Endothelial cell of umbilical vein (primary cell): ENCODE results near the gene BBS10. TPM values are rescaled to one million over a fixed set of nuclear protein-coding genes. Genes with fewer than 3 reads are reported as not detected.

Source experiments
- BruUV-seq: library from RNA; stranded (reverse); fragments of 400-500 nt; replicated peaks from 2 replicates; lab custom pipeline; 2021; lab: Mats Ljungman, UMichigan
- CTCF ChIA-PET: fragments of 300-600, 350-600 bp; sonication (Branson Sonifier 250); formaldehyde crosslinking; loops from one replicate; lab custom pipeline; 2021; ENCODE audit warnings: antibody characterized with exemption, inconsistent platforms; lab: Charles Lee
- POLR2A ChIA-PET: fragments of 300-600, 350-600 bp; sonication (Branson Sonifier 250); formaldehyde crosslinking; loops from one replicate; lab custom pipeline; 2021; ENCODE audit warnings: antibody characterized with exemption, inconsistent platforms; lab: Charles Lee
- DNase-seq: peaks from one replicate; pipeline ENCODE4 v3.0.0-alpha.2; 2011; ENCODE audit warnings: low read depth, low spot score
- FAIRE-seq: peaks from 2 replicates; lab custom pipeline; 2011; peaks lifted over from hg19 to GRCh38; lab: Jason Lieb, UNC
- H2AFZ ChIP-seq: 2 replicates; pipeline ENCODE4 v1.6.0; 2012; ENCODE audit warnings: low read depth, low read length, control low read depth, inconsistent platforms
- H3K27ac ChIP-seq: 2 replicates; pipeline ENCODE4 v1.5.1; 2011; ENCODE audit warnings: low read depth, mild to moderate bottlenecking, control low read depth, low read length, moderate library complexity; ENCODE audit not compliant: insufficient read depth
- H3K27me3 ChIP-seq, 2 experiments: 2 replicates each; pipeline versions ENCODE4 v1.6.0 to v1.6.1; 2011; ENCODE audit warnings: low read length in 2 of 2, mixed read lengths in 1 of 2; ENCODE audit not compliant: control insufficient read depth in 2 of 2, insufficient read depth in 2 of 2
- H3K36me3 ChIP-seq, 2 experiments: 2 replicates in 1 of 2; 3 replicates in 1 of 2; pipeline ENCODE4 v1.5.1; 2011; ENCODE audit warnings: low read length in 2 of 2, mild to moderate bottlenecking in 1 of 2, moderate library complexity in 1 of 2; ENCODE audit not compliant: control insufficient read depth in 2 of 2, insufficient read depth in 2 of 2; ENCODE audit errors: extremely low read depth in 1 of 2
- H3K4me1 ChIP-seq: 3 replicates; pipeline ENCODE4 v1.5.1; 2011; ENCODE audit warnings: mild to moderate bottlenecking, low read length; ENCODE audit not compliant: control insufficient read depth, insufficient read depth; ENCODE audit errors: extremely low read depth
- H3K4me2 ChIP-seq: 2 replicates; pipeline ENCODE4 v1.6.1; 2011; ENCODE audit warnings: low read length, control low read depth, mixed read lengths; ENCODE audit not compliant: insufficient read depth
- H3K4me3 ChIP-seq, 3 experiments: fragments of 200-600 bp in 1 of 3; sonication (generic), shearing (Covaris generic) in 1 of 3; replicated peaks in 1 of 3; 2 replicates each; pipeline ENCODE4 v1.5.1; 2011 to 2016; ENCODE audit warnings: control low read depth in 3 of 3, low read length in 3 of 3, mild to moderate bottlenecking in 2 of 3, inconsistent platforms in 1 of 3, low read depth in 1 of 3, moderate library complexity in 1 of 3; ENCODE audit not compliant: insufficient read depth in 1 of 3
- H3K79me2 ChIP-seq: 2 replicates; pipeline ENCODE4 v1.6.0; 2012; ENCODE audit warnings: low read length, inconsistent platforms; ENCODE audit not compliant: control insufficient read depth, insufficient read depth
- H3K9ac ChIP-seq: replicated peaks from 2 replicates; pipeline ENCODE3; 2011; ENCODE audit warnings: low read length, control low read depth; ENCODE audit not compliant: insufficient read depth; ENCODE audit errors: extremely low read depth
- H3K9me1 ChIP-seq: replicated peaks from 3 replicates; pipeline ENCODE4 v1.6.0; 2011; ENCODE audit warnings: mild to moderate bottlenecking, low read length; ENCODE audit not compliant: control insufficient read depth, insufficient read depth; ENCODE audit errors: extremely low read depth
- H3K9me3 ChIP-seq: replicated peaks from 2 replicates; pipeline ENCODE4 v1.5.1; 2012; ENCODE audit warnings: low read length, inconsistent platforms; ENCODE audit not compliant: control insufficient read depth, insufficient read depth
- H4K20me1 ChIP-seq: replicated peaks from 2 replicates; pipeline ENCODE3; 2011; ENCODE audit warnings: mild to moderate bottlenecking, low read length; ENCODE audit not compliant: control insufficient read depth, insufficient read depth; ENCODE audit errors: extremely low read depth
- CTCF ChIP-seq, 2 donors: IDR thresholded peaks; 1 replicate in 1 of 2; 2 replicates in 1 of 2; pipeline ENCODE4 v1.5.1; 2011; ENCODE audit warnings: low read length in 2 of 2, mild to moderate bottlenecking in 2 of 2, moderate library complexity in 2 of 2, control low read depth in 1 of 2, inconsistent platforms in 1 of 2, low read depth in 1 of 2; ENCODE audit not compliant: insufficient read depth in 1 of 2; ENCODE audit errors: extremely low read depth in 1 of 2
- FOS ChIP-seq: IDR thresholded peaks from 2 replicates; pipeline ENCODE4 v1.6.1; 2011; ENCODE audit warnings: mild to moderate bottlenecking, low read length, moderate library complexity, borderline replicate concordance; ENCODE audit not compliant: insufficient read depth
- GATA2 ChIP-seq: IDR thresholded peaks from 2 replicates; pipeline ENCODE4 v1.7.0; 2011; ENCODE audit warnings: low read depth, mild to moderate bottlenecking, moderate library complexity, mixed read lengths, low read length; ENCODE audit not compliant: insufficient read length, insufficient read depth
- MAX ChIP-seq: IDR thresholded peaks from 2 replicates; pipeline ENCODE4 v1.6.1; 2011; ENCODE audit not compliant: insufficient read depth, insufficient read length
- POLR2A ChIP-seq: IDR thresholded peaks from 2 replicates; pipeline ENCODE4 v1.6.1; 2012; ENCODE audit warnings: low read depth, mild to moderate bottlenecking, control low read depth, low read length
- POLR2AphosphoS5 ChIP-seq: IDR thresholded peaks from 2 replicates; pipeline ENCODE4 v1.6.1; 2012; ENCODE audit warnings: low read depth, mild to moderate bottlenecking, control low read depth, low read length, moderate library complexity; ENCODE audit not compliant: insufficient read depth
- dilution Hi-C: fragments of 300-500 bp; cut with MboI; formaldehyde crosslinking; loops from one replicate; pipeline ENCODE4 v1.15.0; 2019; ENCODE audit warnings: low sequenced_read_pairs; ENCODE audit not compliant: extremely low pct_ligation_motif_present
- intact Hi-C: fragments of 100-400 bp; cut with micrococcal nuclease; formaldehyde crosslinking; loops from one replicate; pipeline ENCODE4 v1.10.0; 2022
- polyA plus RNA-seq, 4 experiments: library from polyadenylated mRNA; depleted of rRNA in 3 of 4; stranded (reverse) in 3 of 4; unstranded in 1 of 4; fragments of >200 nt; gene quantifications; 2 replicates each; pipeline versions ENCODE4 v1.2.1 to v1.2.3, GENCODE V29; 2011 to 2012; ENCODE audit warnings: missing spikeins in 1 of 4
- total RNA-seq: library from RNA; stranded (reverse); gene quantifications from 2 replicates; pipeline ENCODE4 v1.2.3, GENCODE V29; 2021

BBS10 gene
- total and polyA plus RNA-seq, 2 donors (not counting 3 experiments of a cell fraction or from before 2014, with no cell fraction given): 3.4 to 7.8 TPM

- no peak for FAIRE-seq
- dilution Hi-C loops: loop anchor here (25.0 kb wide), 1 partner anchor 250 kb away; the partner anchor contains the start of gene NAP1L1
- intact Hi-C loops: loop anchor here (1.0 to 2.0 kb wide), 2 partner anchors 61 to 556 kb away; no protein-coding TSS in a partner anchor
These were observed 10.6 kb downstream of the BBS10 start for GRCh38 chr12:76337583-76337982.

More at GRCh38 chr12:76337583-76337982, 10.6 kb downstream of the BBS10 start:
- no peak for TF ChIP-seq POLR2A
- peak; percentile 32 for TF ChIP-seq POLR2AphosphoS5
- peak; percentile 24 for TF ChIP-seq FOS
- TF ChIP-seq CTCF (IDR thresholded peaks at IDR 0.05; ENCODE audit: extremely low read depth in 1 of 2, insufficient read depth in 1 of 2, low read depth in 1 of 2, low read length in 2 of 2): no peak
- TF ChIP-seq GATA2: peak; percentile 49
- no peak for TF ChIP-seq MAX
- DNase-seq: peak; percentile 52
- Histone ChIP-seq H3K27ac (peak overlapping the region; percentile 55), H3K9me1 (no peaks in the 10 kb centered on the region), H4K20me1 (no peaks in the 10 kb centered on the region), H3K79me2 (no peaks in the 10 kb centered on the region), H3K4me2 (peak overlapping the region; percentile 27), H2AFZ (peak overlapping the region; percentile 30), H3K4me1 (peaks cover 28% of the 10 kb centered on the region), H3K4me3 (no peak overlapping the region), H3K9me3 (no peaks in the 10 kb centered on the region), H3K36me3 (no peaks in the 10 kb centered on the region), H3K27me3 (no peaks in the 10 kb centered on the region), H3K9ac (no peak overlapping the region)
- BruUV-seq: no TSS peak
- ChIA-PET POLR2A (no interaction called here), CTCF (interaction anchor here (0.8 to 1.6 kb wide), 4 partner anchors 10 to 270 kb away, joined by 3 to 5 read pairs (median 4); no protein-coding TSS in a partner anchor)
